HEK293T (cell line): ENCODE measurements around the gene SUCLG2.

Experiments used
- CTCF ChIA-PET: fragments of 350-600 bp; formaldehyde crosslinking; extraction: SDS; loops from one replicate; lab custom pipeline; 2021; ENCODE audit warnings: antibody characterized with exemption, inconsistent platforms; lab: Yijun Ruan, JAX
- POLR2A ChIA-PET: fragments of 350-600 bp; formaldehyde crosslinking; extraction: SDS; loops from one replicate; lab custom pipeline; 2020; ENCODE audit warnings: antibody characterized with exemption, inconsistent platforms; lab: Yijun Ruan, JAX
- DNase-seq: peaks from one replicate; pipeline ENCODE4 v3.0.0; 2012; ENCODE audit warnings: mixed read lengths; ENCODE audit errors: extremely low spot score
- ARNT ChIP-seq: fragments of 450-650 bp; IDR thresholded peaks from 2 replicates; pipeline ENCODE4 v1.6.1; 2017; ENCODE audit warnings: mild to moderate bottlenecking
- BHLHE40 ChIP-seq: fragments of 450-650 bp; IDR thresholded peaks from 2 replicates; pipeline ENCODE4 v1.6.1; 2016; ENCODE audit warnings: mild to moderate bottlenecking, moderate library complexity, borderline replicate concordance
- CTBP1 ChIP-seq: fragments of 450-650 bp; IDR thresholded peaks from 2 replicates; pipeline ENCODE4 v1.6.1; 2016; ENCODE audit warnings: borderline replicate concordance
- ELF4 ChIP-seq: fragments of 450-650 bp; IDR thresholded peaks from 2 replicates; pipeline ENCODE4 v1.6.1; 2017; ENCODE audit warnings: antibody characterized with exemption
- FOXA1 ChIP-seq: fragments of 450-650 bp; IDR thresholded peaks from 2 replicates; pipeline ENCODE4 v1.6.1; 2016; ENCODE audit warnings: mild to moderate bottlenecking
- FOXK2 ChIP-seq: fragments of 450-650 bp; IDR thresholded peaks from 2 replicates; pipeline ENCODE4 v1.6.1; 2016; ENCODE audit warnings: mild to moderate bottlenecking
- FOXM1 ChIP-seq: fragments of 450-650 bp; IDR thresholded peaks from 2 replicates; pipeline ENCODE4 v1.6.1; 2017; ENCODE audit warnings: mild to moderate bottlenecking, borderline replicate concordance
- HDGF ChIP-seq: fragments of 450-650 bp; IDR thresholded peaks from 2 replicates; pipeline ENCODE4 v1.6.1; 2017; ENCODE audit warnings: antibody characterized with exemption, borderline replicate concordance
- L3MBTL2 ChIP-seq: fragments of 450-650 bp; conservative IDR thresholded peaks from 2 replicates; pipeline ENCODE4 v1.6.1; 2016; ENCODE audit warnings: mild to moderate bottlenecking
- LEF1 ChIP-seq: fragments of 450-650 bp; IDR thresholded peaks from 2 replicates; pipeline ENCODE4 v1.6.1; 2017; ENCODE audit warnings: mild to moderate bottlenecking, borderline replicate concordance
- NFRKB ChIP-seq: fragments of 450-650 bp; IDR thresholded peaks from 2 replicates; pipeline ENCODE4 v1.6.1; 2016; ENCODE audit warnings: mild to moderate bottlenecking, moderate library complexity
- PKNOX1 ChIP-seq: fragments of 450-650 bp; IDR thresholded peaks from 2 replicates; pipeline ENCODE4 v1.6.1; 2016
- SP1 ChIP-seq: fragments of 450-650 bp; IDR thresholded peaks from 2 replicates; pipeline ENCODE4 v1.6.1; 2017
- SUZ12 ChIP-seq: fragments of 450-650 bp; IDR thresholded peaks from 2 replicates; pipeline ENCODE4 v1.6.1; 2016; ENCODE audit warnings: mild to moderate bottlenecking
- TARDBP ChIP-seq: fragments of 450-650 bp; IDR thresholded peaks from 2 replicates; pipeline ENCODE4 v1.6.1; 2016
- ZNF384 ChIP-seq: fragments of 450-650 bp; IDR thresholded peaks from 2 replicates; pipeline ENCODE4 v1.6.1; 2016

Gene SUCLG2

GRCh38 chr3:67507584-67507983 is 146.8 kb downstream of the SUCLG2 start:
- TF ChIP-seq FOXA1 (no peak), ELF4 (no peak), SUZ12 (no peak), NFRKB (no peak)
- POLR2A ChIA-PET: no interaction called here
- CTCF ChIA-PET: no interaction called here
- no peak for DNase-seq

DNA sequence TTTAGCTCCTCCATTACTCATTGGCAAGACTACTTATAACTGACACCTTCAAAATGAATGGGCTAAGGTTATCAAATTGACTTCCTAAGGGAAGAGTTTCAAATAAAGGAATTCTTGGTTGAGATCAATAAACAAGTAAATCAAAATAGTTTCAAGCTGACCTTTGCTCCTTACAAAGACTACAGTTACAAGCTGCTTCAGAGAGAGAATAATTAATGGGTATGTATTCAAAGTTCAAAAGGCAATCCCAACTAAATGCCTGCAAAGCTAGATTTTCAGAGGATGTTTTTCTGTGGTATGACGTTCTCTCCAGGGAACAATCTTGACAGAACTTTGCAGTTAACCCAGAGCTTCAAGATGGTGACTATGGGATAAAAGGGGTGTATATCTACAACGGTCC is 153.7 kb downstream of the SUCLG2 start:
- TF ChIP-seq NFRKB (no peak), ZNF384 (no peak), TARDBP (no peak), LEF1 (no peak), ARNT (no peak), L3MBTL2 (no peak), BHLHE40 (no peak), ELF4 (no peak), HDGF (no peak)
- no peak for DNase-seq
- POLR2A ChIA-PET: no interaction called here
- CTCF ChIA-PET: no interaction called here

DNA sequence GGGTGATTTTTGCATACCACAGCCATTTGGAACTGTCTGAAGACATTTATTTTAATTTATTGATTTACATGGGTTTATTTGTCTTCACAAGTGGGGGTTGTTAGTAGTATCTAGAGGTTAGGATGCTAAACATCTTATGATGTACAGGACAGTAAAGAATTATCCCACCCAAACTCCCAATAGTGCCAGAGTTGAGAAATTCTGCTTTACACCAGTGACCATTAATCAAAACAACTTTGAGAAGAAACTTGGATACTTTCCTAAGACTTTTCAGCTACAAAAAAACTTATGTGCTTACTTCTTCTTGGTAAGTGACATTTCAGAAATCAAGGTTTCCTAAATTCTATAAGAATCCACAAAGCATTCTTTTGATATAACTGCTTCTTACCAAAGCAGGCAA is 156.7 kb downstream of the SUCLG2 start:
- TF ChIP-seq PKNOX1: no peak
- no peak for TF ChIP-seq ARNT
- no peak for TF ChIP-seq LEF1
- no peak for TF ChIP-seq TARDBP
- TF ChIP-seq SP1: no peak
- no peak for TF ChIP-seq SUZ12
- no peak for TF ChIP-seq CTBP1
- no peak for TF ChIP-seq HDGF
- TF ChIP-seq L3MBTL2: no peak
- ChIA-PET POLR2A (no interaction called here), CTCF (interaction anchor here (0.7 kb wide), 1 partner anchor 833 kb away, joined by 3 read pairs; no protein-coding TSS in a partner anchor)
- no peak for DNase-seq

GRCh38 chr3:67495751-67496150 is 158.7 kb downstream of the SUCLG2 start:
- POLR2A ChIA-PET: no interaction called here
- TF ChIP-seq FOXM1 (no peak), CTBP1 (no peak), FOXK2 (no peak), ELF4 (no peak), L3MBTL2 (no peak)
- DNase-seq: no peak

DNA sequence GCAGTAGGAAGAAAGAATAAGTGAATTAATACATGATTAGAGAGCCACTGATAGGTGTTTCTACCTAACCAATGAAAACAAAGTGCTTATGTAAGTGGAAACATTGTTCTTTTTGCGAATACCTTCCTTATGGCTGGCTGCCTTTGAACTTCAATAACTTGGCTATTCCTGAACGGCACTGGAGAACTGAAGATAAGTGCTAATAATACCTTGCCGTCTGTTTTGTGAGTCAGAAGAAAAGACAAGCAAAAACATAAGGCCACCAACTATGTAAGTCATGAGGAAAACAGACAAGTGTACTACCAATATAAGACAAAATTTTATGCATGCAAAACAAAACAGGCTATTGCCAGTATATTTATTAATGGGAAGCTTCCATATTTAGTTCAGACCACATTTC is 160.6 kb downstream of the SUCLG2 start:
- TF ChIP-seq NFRKB (no peak), CTBP1 (no peak), L3MBTL2 (no peak)
- ChIA-PET CTCF (no interaction called here), POLR2A (no interaction called here)
- no peak for DNase-seq

More at GRCh38 chr3:67495751-67496150, 158.7 kb downstream of the SUCLG2 start:
- CTCF ChIA-PET: interaction anchor here (0.6 kb wide), 1 partner anchor 36 kb away, joined by 5 read pairs; no protein-coding TSS in a partner anchor

DNA sequence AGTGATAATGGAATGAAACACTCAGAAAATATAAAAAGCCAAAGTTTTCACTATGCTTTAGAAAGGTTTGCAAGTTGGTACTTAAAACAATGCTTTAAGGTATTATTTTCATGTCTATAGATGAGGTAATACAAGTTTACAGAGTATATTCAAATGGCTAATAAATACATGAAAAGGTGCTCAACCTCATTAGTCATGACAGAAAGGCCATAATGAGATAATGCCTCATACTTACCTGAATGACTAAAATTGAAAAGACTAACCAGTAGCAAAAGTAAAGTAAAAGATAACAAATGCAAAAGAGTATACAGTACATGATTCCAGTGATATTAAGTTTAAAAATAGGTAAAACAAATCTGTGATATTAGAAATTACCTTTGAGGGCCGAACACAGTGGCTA is 163.8 kb downstream of the SUCLG2 start:
- DNase-seq: no peak
- ChIA-PET CTCF (no interaction called here), POLR2A (no interaction called here)
- TF ChIP-seq ARNT (no peak), ELF4 (no peak), FOXK2 (no peak), NFRKB (no peak), CTBP1 (no peak), L3MBTL2 (no peak), FOXA1 (no peak), SUZ12 (no peak), LEF1 (no peak), PKNOX1 (no peak), ZNF384 (no peak), TARDBP (no peak), FOXM1 (no peak), HDGF (no peak), SP1 (no peak), BHLHE40 (no peak)

- CTCF ChIA-PET: no interaction called here
- POLR2A ChIA-PET: no interaction called here
- TF ChIP-seq FOXK2 (no peak), HDGF (no peak), PKNOX1 (no peak), ZNF384 (no peak), SUZ12 (no peak), LEF1 (no peak), FOXM1 (no peak), ARNT (no peak), FOXA1 (no peak), BHLHE40 (no peak), SP1 (no peak)
- no peak for DNase-seq
Observed at GRCh38 chr3:67489816-67490215, 164.6 kb downstream of the SUCLG2 start.
